Activated CD4-positive, alpha-beta T cell treated with anti-CD3 and anti-CD28 coated beads for 1 hour (primary cell): ENCODE results near the gene KLK6.

ENCODE experiments used
- DNase-seq: peaks from one replicate; pipeline ENCODE4 v3.0.0-alpha.2; 2020

Gene KLK6

GRCh38 chr19:50969413-50969760, at the start of gene KLK6:
KLK6 (minus strand) TSS chr19:50969591; CDS start chr19:50968104, 1,487 bp downstream.
- no peak for DNase-seq

DNA sequence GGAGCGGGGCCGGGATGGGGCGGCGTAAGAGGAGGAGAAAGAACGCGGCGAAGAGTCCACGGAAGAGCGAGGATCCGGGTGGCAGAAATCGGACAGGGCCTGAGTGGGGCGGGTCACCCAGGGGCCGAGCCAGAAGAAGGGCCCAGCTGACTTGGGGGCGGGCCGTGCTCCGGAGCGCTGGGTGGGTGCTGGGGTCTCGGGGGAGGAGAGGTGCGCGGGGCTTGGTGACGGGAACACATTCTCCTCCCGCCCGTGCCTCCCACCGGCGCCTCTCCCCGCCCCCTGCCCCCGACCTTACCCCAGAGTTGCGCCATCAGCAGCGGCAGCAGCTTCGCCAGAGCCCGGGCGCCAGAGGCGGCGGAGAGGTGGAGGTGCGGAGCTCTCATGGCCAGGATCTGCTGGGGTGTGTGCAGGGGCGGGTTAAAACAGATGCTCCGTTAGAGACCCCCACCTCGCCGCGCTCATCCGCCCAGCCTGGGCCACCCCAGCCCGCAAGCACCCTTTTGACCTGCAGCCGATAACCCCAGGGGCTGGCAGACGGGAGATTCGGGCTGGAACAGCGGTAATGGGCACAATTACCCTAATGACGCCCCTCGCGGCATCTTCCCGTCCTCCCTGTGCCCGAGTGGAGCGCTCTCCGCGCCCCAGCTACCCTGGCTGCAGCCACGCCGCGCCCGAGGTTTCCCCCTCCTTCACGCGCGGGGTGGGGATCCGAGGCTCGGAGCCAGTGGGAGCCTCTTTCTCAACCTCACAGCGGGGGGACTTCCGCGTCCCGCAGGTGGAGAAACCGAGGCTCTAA, 49.6 kb upstream of the KLK6 start:
- DNase-seq = no peak

DNA sequence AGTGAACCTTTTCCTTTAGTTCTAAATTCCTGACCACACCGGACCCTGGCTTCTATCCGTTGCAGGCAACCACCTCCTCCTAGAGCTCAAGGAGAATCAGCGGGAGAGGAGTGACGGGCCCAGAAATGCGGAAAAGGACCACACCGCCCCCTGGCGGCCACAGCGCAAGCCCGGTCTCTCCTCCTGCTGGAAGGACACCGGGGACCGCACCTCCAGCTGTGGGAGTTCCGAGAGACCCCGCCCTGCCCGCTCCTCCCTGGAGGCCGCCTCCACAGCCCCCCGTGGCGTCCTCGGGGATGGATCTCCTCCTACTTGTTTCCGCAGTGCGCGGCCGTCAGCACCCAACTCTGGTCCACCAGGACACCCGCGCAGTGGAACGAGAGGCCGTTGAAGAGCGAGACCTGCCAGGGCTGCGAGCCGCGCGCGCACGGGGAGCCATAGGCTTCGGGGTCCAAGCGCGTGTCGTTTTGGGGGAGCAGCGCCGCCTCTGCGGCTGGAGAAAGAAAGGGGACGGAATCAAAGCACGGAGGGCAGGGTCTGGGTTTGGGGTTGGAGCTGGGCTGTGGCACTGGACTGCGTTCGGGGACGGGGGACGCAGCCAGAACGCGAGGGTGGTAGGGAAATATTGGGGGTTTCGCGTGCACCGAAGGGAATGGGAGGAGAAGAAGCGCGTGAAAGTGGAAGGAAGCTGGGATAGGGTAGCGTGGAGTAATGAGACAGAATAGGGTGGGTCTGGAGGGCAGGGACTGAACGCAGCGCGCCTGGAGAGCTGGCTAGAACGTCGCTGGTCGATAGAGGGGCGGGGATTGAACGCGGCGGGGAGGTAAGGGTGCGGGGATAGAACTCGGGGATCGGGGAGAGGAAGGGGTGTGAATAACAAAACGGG, 47.6 kb upstream of the KLK6 start:
- peak; percentile 33 for DNase-seq

DNA sequence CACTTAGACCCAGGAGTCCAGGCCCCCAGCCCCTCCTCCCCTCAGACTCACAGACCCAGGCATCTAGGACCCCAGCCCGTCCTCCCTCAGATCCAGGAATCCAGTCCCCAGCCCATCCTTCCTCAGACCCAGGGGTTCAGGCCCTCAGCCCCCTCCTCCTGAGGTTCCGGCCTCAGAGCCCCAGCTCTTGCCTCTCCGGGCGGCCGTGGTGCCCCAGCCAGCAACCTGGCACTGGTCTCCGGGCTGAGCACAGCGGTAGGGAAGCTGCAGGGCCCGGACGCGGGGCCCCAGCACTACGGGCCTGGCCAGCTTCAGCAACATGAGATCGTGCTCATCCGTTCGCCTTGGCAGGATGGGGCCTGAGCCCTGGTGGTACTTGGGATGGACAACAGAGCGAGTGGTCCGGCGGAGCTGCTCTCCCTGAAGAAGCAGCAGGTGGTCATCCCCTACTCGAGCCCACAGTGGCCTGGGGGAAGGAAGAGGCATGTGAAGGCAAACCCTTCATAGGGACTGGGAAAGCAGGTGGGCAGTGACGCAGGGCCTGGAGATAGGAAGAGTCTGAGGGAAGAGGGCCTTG, 46.4 kb upstream of the KLK6 start:
- no peak for DNase-seq

GRCh38 chr19:51014242-51014641, 44.9 kb upstream of the KLK6 start:
- no peak for DNase-seq

- DNase-seq = no peak
Observed at GRCh38 chr19:51012661-51013190, 43.3 kb upstream of the KLK6 start.

DNA sequence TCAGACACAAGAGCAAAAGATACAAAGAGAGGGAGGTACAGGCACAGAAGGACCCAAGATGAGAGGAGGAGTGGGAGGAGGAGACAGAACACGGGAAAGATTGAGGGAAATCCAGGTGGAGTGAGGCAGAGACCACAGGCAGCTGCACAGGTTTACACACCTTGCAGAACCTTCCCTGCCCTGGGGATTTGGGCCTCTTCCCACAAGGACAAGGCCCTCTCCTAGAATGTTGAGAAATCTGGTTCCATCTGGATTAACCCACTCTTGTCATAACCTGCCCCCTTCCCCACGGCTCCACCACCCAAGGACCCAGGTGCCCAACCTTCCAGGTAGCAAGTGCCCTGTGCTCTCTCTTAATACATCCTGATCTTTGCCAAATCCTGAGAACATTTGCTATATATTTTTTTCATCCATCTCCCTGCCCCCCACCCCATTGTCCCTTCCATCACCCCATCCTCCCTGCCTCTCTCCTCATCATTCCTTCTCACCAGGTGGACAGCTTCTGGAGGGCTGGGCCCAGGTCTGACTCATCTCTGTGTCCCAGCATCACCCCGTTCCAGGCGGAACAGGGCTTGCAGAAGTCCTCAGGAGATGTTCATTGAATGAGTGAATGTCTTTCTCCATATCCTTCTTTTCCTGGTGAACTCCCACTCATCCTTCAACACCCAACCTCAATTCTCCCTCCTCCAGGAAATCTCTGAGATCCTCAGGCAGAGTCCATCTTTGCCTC, 40.8 kb upstream of the KLK6 start:
- DNase-seq = no peak

- DNase-seq = no peak
Observed at GRCh38 chr19:51009061-51009891, 39.9 kb upstream of the KLK6 start.

DNA sequence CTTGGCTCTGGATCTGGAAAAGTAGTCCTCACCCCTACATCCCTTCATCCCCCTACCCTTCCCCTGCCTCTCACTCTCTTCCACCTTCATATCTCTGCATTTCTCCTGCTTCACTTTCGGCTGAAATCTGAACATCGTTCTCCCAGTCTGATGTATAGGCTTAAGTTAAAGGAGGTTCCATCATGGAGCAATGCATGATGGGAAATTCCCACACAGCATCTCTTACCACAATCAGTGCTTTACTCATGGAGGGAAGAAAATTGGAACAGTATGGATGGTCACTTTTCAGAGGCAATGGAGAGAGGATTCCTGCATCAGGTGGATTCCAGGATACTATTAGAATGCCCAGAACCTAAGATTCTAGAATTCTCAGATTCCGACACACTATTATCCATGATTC, 38.1 kb upstream of the KLK6 start:
- DNase-seq = no peak

- DNase-seq = no peak
Observed at GRCh38 chr19:51006406-51006805, 37.0 kb upstream of the KLK6 start.

- no peak for DNase-seq
Observed at GRCh38 chr19:51005248-51005647, 35.9 kb upstream of the KLK6 start.

GRCh38 chr19:51003316-51003715, 33.9 kb upstream of the KLK6 start:
- DNase-seq = no peak

DNA sequence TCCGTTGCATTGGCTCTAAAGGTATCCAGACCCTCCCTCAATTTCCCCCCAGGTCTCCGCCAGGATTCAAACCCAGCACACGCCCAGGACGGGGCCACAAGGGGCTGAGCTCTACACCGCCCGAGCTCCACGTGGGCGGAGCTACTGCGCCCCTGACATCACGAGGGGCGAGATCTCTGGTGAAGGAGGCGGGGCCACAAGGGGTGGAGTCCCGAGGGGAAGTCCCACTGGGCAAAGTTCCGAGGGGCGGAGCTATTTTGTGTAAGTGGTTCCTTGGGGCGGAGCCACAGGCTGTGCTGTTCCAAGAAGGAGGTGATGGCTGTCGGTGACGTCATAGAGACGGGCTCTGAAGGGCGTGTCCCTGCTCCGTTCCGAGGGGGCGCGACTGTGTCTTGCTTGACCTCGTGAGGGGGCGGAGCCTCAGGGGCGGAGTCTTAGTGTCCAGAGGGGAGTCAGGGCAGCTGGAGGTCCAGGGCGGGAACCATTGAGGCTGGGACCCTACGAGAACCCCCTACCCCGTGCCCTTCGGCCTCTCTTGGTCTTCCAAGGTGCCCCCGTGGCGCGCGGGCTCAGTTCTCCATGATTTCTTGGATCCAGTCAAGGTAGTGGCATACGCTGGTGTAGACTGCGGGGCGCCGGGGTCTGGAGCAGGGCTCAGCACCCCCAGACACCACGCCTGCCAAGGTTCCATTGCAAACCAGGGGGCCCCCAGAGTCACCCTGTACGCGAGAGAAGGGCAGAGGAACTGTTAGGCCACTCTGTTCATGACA, 33.3 kb upstream of the KLK6 start:
- no peak for DNase-seq

- DNase-seq = no peak
Observed at GRCh38 chr19:51002089-51002532, 32.7 kb upstream of the KLK6 start.

- DNase-seq = no peak
Observed at GRCh38 chr19:51001515-51001914, 32.1 kb upstream of the KLK6 start, which contains the start of gene KLK8. KLK8 (minus strand) TSS chr19:51001604; CDS start chr19:51001167, 437 bp downstream.

GRCh38 chr19:51000981-51001380, 31.6 kb upstream of the KLK6 start:
- DNase-seq = no peak

DNA sequence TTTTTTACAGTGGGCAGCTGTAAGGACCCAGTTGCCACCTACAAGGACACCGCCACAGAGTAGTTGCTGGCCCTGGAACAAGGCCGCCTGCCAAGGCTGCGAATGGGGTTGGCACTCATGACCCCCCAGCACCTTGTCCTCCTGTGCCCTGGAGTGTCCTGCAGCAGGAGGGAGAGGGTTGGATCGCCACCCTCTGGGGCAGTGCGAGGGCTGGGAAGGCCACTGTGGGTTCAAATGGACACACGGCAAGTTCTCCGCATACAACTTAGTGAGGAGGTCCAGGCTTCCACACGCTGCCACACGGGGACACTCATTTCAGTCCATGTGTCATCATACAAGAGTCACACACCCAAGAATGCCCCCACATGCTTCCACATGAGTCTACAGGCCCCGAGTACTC, 31.0 kb upstream of the KLK6 start:
- no peak for DNase-seq

GRCh38 chr19:50998686-50999085, 29.3 kb upstream of the KLK6 start:
- DNase-seq = no peak

DNA sequence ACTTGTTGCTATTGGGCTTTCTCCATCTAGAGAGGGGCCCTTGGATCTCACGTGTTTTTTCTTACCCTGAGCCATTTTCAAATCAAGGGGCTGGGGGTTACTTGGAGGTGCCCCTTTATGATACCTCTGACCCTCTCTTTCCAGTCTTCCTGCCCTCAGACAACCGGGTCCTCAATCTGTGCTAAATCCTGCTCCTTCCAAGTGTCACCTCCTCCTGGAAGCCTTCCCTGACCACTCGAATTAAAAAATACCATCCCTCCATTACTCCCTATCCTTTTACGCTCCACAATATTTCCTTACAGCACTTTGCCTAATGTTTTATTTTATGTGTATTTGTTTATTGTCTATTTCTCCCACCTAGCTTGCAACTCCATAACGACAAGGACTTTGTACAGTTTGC, 28.7 kb upstream of the KLK6 start:
- DNase-seq = no peak

- DNase-seq = no peak
Observed at GRCh38 chr19:50994129-50994528, 24.7 kb upstream of the KLK6 start.

GRCh38 chr19:50992666-50993035, 23.3 kb upstream of the KLK6 start:
- DNase-seq = no peak
